Left ventricle myocardium inferior (tissue), 1 donor: ENCODE results near the gene CTSO. TPM values are rescaled to one million over a fixed set of nuclear protein-coding genes. Genes with fewer than 3 reads are reported as not detected.

Experiments used
- DNase-seq: peaks from one replicate; pipeline ENCODE4 v3.0.0-alpha.2; 2020
- H3K27ac ChIP-seq: fragments of 200-600 bp; replicated peaks from 2 replicates; pipeline ENCODE4 v1.8.0; 2021
- H3K27me3 ChIP-seq: fragments of 200-600 bp; 2 replicates; pipeline ENCODE4 v1.8.0; 2021; ENCODE audit warnings: low read depth
- H3K36me3 ChIP-seq: fragments of 200-600 bp; 2 replicates; pipeline ENCODE4 v1.8.0; 2021
- H3K4me1 ChIP-seq: fragments of 200-600 bp; 2 replicates; pipeline ENCODE4 v1.8.0; 2021
- H3K4me3 ChIP-seq: fragments of 200-600 bp; 2 replicates; pipeline ENCODE4 v1.8.0; 2021; ENCODE audit warnings: mild to moderate bottlenecking, moderate library complexity
- H3K9me3 ChIP-seq: fragments of 200-600 bp; replicated peaks from 2 replicates; pipeline ENCODE4 v1.8.0; 2021
- CTCF ChIP-seq: fragments of 200-600 bp; IDR thresholded peaks from 2 replicates; pipeline ENCODE4 v1.8.0; 2021; ENCODE audit warnings: antibody characterized with exemption, mild to moderate bottlenecking, borderline replicate concordance
- intact Hi-C: fragments of 100-400 bp; cut with micrococcal nuclease; formaldehyde crosslinking; loops from one replicate; pipeline ENCODE4 v1.11.0; 2022
- long read RNA-seq: library from polyadenylated mRNA; unstranded; transcript quantifications from one replicate; pipeline ENCODE4 v2.0.0, GENCODE V29; 2021
- total RNA-seq: library from RNA; stranded (reverse); fragmentation: NEBNext Ultra II Directional; extraction: Animal tissue kit (Norgen Biotek cat#: 25700); gene quantifications from one replicate; pipeline ENCODE4 v1.2.1, GENCODE V29; 2021
- donor health status: DM: no; HTN: yes; CAD: no; lungs with severe emphysema.

The CTSO gene
- total RNA-seq = 5.8 TPM
- long read RNA-seq, transcript CTSO-201 (8 exons, 2,954 nt) = major isoform, 16 of 18 reads
- long read RNA-seq, partial matches to known transcripts = 0 of 18 reads
- long read RNA-seq, other reads (novel, unspliced or antisense) = 2 of 18 reads

- Histone ChIP-seq H3K9me3 (no peaks in the 10 kb centered on the region), H3K36me3 (no peaks in the 10 kb centered on the region), H3K27me3 (no peaks in the 10 kb centered on the region), H3K4me3 (peak within 1 kb of the TSS; percentile 90), H3K27ac (peak within 1 kb of the TSS; percentile 99), H3K4me1 (peaks cover 20% of the 10 kb centered on the region)
- intact Hi-C loops = loop anchor here (2.0 kb wide), 1 partner anchor 145 kb away; no protein-coding TSS in a partner anchor
- TF ChIP-seq CTCF = peak; percentile 72
- DNase-seq = peak; percentile 75
Measured at GRCh38 chr4:155953151-155954117, at the start of gene CTSO. Gene CTSO, minus strand, starts transcription at chr4:155953866. Its CDS starts 19 bp downstream, at chr4:155953847.

GRCh38 chr4:156000491-156000890, 46.8 kb upstream of the CTSO start:
- H3K9me3 ChIP-seq = peaks cover 9% of the 10 kb centered on the region
- intact Hi-C loops = no loop called here
- no peaks in the 10 kb centered on the region for H3K27me3 ChIP-seq
- H3K4me3 ChIP-seq = no peak overlapping the region
- no peaks in the 10 kb centered on the region for H3K36me3 ChIP-seq
- no peak overlapping the region for H3K27ac ChIP-seq
- H3K4me1 ChIP-seq = no peaks in the 10 kb centered on the region
- DNase-seq = no peak
- no peak for TF ChIP-seq CTCF

- peak; percentile 14 for TF ChIP-seq CTCF
- no peaks in the 10 kb centered on the region for H3K27me3 ChIP-seq
- H3K4me1 ChIP-seq = no peaks in the 10 kb centered on the region
- H3K27ac ChIP-seq = no peak overlapping the region
- intact Hi-C loops = no loop called here
- no peak overlapping the region for H3K4me3 ChIP-seq
- H3K36me3 ChIP-seq = no peaks in the 10 kb centered on the region
- no peak for DNase-seq
- H3K9me3 ChIP-seq = peaks cover 1% of the 10 kb centered on the region
Measured at GRCh38 chr4:155999725-156000124, 46.1 kb upstream of the CTSO start.

- intact Hi-C loops = no loop called here
- Histone ChIP-seq H3K36me3 (no peaks in the 10 kb centered on the region), H3K4me1 (no peaks in the 10 kb centered on the region), H3K27me3 (no peaks in the 10 kb centered on the region), H3K9me3 (no peaks in the 10 kb centered on the region), H3K4me3 (no peak overlapping the region), H3K27ac (no peak overlapping the region)
- no peak for DNase-seq
- no peak for TF ChIP-seq CTCF
Measured at GRCh38 chr4:155995069-155995468, 41.4 kb upstream of the CTSO start.

- no peak for DNase-seq
- Histone ChIP-seq H3K27ac (no peak overlapping the region), H3K4me1 (no peaks in the 10 kb centered on the region), H3K36me3 (no peaks in the 10 kb centered on the region), H3K9me3 (peaks cover 6% of the 10 kb centered on the region), H3K4me3 (no peak overlapping the region), H3K27me3 (no peaks in the 10 kb centered on the region)
- intact Hi-C loops = no loop called here
- no peak for TF ChIP-seq CTCF
Measured at GRCh38 chr4:155984106-155984797, 30.6 kb upstream of the CTSO start.
